Esophagus muscularis mucosa (tissue), 3 donors: ENCODE measurements around the gene MT1G.

Experiments
- CTCF ChIP-seq, 3 experiments: fragments of 200-600 bp in 2 of 3; fragments of 450-650 bp in 1 of 3; sonication (generic) in 2 of 3; IDR thresholded peaks; one replicate each; pipeline ENCODE4 v1.5.1; 2017 to 2019; ENCODE audit warnings: antibody characterized with exemption in 3 of 3, mild to moderate bottlenecking in 2 of 3, moderate library complexity in 1 of 3
- POLR2A ChIP-seq: fragments of 450-650 bp; IDR thresholded peaks from one replicate; pipeline ENCODE4 v1.6.1; 2017; ENCODE audit warnings: antibody characterized with exemption, moderate library complexity, mild to moderate bottlenecking, low read depth

- TF ChIP-seq CTCF (IDR thresholded peaks at IDR 0.05) (no peak), POLR2A (no peak)
These were observed 10.1 kb downstream of the MT1G start, which contains the start of gene MT1F for GRCh38 chr16:56657555-56658326.
